NCI-H1417 treated with DMSO at 0.1 percent for 48 hours (cell line): ENCODE measurements around the gene NOS3.

Experiments used
- DNase-seq: peaks from one replicate; lab custom pipeline; 2025; lab: John Stamatoyannopoulos, UW

The NOS3 gene

DNA sequence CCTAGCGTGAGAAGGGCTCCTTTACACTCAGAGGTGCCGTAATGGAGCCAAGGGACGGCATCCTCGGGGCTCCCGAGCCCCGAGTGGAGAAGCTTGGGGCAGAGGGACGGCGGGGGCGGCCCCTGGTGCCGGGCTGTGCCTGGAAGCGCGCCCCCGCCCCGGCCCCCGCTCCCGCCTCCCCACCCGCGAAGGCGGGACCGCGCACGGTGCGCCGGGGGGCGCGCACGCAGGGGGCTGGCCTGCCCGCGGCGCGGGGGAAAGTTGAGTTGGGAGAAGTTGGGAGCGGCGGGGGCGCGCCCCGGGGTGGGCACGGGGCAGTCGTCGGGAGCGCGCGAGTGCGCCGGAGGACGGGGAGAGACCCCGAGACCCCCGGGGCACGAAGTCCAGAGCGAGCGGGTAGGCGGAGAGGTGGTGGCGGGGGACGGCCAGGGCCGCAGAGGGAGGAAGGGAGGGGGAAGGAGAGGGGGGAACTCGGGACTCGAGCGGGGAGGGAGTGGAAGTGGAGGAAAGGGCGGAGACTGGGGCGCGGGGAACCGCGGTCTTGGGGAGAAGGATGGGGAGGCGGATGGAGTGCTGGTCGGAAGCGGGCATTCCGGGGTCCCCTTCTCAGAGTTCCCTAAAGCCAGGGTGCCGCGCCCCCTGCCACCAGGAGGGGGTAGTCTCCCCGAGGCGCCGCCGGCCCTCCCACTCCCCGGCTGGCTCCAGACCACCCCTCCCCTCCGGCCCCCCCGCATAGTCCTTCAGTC, 68.7 kb downstream of the NOS3 start, which contains the start of gene SLC4A2:
Gene SLC4A2 (plus strand): TSS at position 223 of the 746 bp plus-strand sequence. CDS start 2,399 bp downstream, outside the sequence.
- no peak for DNase-seq

DNA sequence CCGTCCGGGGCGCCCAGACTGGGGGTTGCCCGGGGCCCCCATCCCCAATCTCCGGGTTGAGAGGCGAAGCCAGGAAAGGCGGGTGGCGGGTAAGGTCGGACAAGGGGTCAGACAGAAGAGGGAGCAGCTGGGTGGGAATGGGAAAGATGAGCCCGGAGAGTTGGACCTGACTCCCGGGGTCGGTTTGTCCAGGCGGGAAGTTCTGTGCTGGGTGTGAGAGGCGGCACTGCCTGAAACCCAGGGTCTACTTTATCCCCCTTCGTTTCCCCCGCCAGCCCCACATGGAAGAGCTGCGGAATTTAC, 69.2 kb downstream of the NOS3 start:
- DNase-seq: no peak

DNA sequence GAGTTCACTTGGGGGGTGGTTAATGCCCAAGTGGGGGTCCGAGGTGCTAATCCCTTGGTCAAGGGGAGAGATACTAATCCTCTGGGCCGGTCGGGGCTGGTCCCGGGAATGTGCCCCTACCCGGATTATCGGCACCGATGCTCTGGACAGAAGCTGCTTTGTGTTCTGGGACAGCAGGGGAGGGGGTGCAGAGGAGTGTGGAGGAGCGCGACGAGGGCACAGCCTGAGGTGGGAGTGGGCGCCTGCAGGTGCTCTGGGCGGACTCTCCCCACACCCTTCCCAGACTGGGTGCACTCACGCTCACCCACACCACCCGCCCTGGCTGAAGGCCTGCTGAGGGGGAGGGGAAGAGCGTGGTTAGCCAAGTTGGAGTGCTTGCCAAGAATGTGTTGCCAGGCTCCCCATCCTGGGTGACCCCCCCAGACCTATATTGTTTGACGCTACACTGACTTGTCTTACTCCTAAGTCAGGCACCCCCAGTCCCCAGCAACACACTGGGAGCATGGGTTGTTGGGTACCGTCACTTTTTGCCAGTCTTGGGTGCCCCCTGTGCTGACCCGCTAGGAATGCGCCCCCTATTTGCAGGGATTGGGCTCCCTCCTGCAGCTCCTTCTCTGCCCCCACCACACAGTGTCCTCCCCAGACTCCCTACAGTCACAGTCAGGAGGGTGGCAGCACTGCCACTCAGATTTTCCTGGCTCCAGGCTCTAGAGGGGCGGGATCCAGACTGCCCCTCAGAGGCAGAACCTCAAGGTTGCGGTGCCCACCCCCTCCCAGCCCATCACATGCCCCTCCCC, 69.8 kb downstream of the NOS3 start:
- no peak for DNase-seq

DNA sequence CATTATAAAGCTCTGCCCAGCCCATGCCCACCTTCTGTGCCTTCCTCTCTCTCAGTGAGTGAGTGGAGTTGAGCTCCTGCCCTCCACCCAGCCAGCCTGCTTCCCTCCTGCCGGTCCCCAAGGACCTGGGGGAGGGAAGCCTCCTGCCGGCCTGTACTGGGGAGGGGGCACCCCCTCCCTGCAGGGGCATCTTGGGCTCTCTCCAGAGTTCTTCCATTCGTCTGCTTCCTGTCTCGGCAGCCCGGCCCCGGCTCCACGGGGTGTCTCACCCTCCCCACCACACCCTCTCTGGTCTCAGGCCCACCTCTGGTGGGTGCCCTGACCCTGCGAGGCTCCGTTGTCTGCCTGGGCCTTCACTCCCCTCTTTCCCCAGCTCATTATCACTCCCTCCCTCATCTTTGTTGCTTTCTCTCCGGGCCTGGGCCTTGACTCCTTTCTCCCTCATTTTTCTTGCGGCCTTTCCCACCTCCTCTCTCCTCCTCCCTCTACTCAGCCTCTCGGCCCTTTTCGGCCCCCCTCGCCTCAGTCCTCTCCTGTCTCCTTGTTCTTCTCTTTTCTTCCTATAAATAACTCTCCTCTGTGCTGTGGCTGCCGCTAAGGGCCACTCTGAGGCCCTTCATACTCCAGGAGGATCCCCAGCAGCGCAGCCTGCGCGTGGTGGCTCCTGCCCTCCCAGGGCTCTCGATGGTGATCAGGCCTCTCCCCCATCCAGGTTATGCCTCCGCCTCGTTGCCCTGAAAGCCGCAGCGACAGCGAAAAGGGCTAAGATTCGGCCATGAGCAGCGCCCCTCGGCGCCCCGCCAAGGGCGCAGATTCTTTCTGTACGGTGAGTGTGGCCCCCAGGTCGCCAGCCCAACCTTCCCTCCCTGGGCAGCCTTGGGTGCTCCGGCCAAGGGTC, 70.6 kb downstream of the NOS3 start:
- DNase-seq: no peak

DNA sequence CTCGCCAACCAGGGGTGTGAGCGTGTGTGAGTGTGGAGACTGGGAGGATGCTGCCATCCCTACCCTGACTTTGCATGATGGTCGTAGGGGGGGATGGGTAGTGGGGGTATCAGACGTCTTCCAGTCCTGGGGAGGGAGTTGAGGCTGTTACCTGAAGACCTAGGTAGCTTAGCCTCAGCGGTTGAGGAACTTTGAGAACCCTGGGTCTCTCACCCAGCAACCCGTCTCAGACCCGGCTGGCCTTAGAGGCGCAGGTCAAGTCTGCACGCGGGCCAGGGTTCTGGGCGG, 71.2 kb downstream of the NOS3 start:
- no peak for DNase-seq

DNA sequence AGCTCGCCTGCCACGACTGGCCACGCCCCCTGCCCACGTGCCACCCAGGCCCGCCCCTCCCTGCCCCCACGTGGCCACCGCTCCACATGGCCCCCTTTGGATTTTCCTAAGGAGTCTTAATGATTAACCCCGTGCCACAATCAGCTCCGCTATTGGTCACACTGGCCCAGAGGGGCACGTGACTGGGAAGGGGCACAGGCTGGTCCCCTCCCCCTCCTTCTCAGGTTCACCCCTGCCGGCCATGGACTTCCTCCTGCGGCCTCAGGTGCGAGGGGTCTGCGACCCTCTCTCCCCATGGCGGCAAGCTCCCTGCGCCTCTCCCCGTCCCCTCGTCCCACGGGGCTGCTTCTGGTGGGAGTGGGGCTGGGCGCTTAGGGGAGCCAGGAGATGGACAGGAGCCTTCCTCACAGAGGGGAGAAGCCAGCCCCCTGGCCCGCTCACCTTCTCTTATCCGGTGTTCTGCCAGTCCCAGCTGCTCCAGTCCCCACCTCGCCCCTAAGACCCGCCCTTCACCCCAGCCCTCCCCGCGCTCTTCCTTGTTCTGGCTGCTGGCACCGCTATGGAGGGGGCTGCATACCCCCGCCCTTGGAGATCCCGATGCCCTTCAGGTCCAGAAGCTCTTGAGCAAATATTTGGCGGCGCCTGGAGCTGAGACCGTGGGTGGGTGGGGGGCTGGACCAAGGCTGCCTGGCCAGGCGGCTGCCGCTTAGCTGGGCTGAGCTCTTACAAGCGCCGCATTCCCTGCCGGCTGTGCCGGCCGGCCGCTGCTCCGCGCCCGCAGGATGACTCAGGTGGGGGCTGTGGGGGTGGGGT, 71.8 kb downstream of the NOS3 start:
- no peak for DNase-seq

DNA sequence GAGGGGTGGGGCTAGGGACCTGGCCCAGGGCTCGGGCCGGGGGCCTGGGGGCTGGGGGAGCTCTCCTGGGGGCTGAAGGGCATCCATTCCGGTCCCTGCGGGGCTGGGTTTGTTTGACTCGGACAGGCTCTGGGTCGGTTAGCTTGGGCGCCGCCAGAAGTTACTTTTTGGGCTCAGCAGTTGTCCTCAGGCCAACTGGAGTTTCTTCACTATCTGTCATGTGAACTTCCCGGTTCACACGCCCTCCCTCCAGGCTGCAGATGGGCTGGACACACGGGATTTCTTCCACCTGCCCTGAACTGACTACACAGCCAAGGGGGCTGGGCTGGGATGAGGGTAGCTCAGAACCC, 72.4 kb downstream of the NOS3 start:
- DNase-seq: no peak
